ENCODE data around the gene LYPLAL1. TPM values are rescaled to one million over a fixed set of nuclear protein-coding genes. Genes with fewer than 3 reads are reported as not detected.
"Not testable (repeated sequence)": the region's sequence is repeated elsewhere in the genome, so short reads cannot be mapped to it uniquely, and the experiment has no call there.

LYPLAL1 gene
- total RNA-seq, 1 donor from 2014 or later: 85.8 TPM

DNA sequence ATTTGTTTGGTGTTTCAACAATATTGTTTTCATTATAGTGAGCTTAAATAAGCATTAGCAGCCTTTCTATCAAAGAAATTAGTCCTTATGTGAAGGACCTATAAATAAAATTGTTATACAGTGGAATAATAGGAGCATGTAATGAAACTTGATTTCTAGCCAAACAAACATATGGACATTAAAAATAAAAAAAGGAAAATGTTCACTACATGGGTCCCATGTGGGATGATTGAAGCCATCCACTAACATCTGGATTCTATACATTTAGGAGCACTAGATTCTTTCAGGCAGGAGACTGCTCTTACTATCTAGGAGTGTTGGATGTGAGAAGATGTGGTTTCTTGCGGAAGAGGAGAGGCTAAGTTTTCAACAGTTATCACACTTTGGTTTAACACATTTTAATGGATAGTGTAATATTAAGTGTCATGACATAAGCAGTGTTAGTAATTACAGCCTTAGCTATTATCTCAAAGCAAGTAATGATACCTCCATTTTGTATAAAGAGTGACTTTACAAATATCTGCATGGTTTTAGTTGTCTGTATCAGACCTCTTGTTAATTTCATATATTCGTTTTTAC lies 62.3 kb downstream of the LYPLAL1 start:
- TF ChIP-seq, protein P1, sequence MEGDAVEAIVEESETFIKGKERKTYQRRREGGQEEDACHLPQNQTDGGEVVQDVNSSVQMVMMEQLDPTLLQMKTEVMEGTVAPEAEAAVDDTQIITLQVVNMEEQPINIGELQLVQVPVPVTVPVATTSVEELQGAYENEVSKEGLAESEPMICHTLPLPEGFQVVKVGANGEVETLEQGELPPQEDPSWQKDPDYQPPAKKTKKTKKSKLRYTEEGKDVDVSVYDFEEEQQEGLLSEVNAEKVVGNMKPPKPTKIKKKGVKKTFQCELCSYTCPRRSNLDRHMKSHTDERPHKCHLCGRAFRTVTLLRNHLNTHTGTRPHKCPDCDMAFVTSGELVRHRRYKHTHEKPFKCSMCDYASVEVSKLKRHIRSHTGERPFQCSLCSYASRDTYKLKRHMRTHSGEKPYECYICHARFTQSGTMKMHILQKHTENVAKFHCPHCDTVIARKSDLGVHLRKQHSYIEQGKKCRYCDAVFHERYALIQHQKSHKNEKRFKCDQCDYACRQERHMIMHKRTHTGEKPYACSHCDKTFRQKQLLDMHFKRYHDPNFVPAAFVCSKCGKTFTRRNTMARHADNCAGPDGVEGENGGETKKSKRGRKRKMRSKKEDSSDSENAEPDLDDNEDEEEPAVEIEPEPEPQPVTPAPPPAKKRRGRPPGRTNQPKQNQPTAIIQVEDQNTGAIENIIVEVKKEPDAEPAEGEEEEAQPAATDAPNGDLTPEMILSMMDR (IDR thresholded peaks at IDR 0.05; ENCODE audit: borderline replicate concordance): no peak
- Histone ChIP-seq H3K27ac (replicated peaks) (no peak overlapping the region), H3K4me3 (no peak overlapping the region), H3K27me3 (ENCODE audit: low read depth) (no peaks in the 10 kb centered on the region), H3K4me1 (no peaks in the 10 kb centered on the region), H3K9me3 (replicated peaks) (no peaks in the 10 kb centered on the region), H3K36me3 (no peaks in the 10 kb centered on the region)
- intact Hi-C loops (cut with micrococcal nuclease): no loop called here
- no peak for DNase-seq

DNA sequence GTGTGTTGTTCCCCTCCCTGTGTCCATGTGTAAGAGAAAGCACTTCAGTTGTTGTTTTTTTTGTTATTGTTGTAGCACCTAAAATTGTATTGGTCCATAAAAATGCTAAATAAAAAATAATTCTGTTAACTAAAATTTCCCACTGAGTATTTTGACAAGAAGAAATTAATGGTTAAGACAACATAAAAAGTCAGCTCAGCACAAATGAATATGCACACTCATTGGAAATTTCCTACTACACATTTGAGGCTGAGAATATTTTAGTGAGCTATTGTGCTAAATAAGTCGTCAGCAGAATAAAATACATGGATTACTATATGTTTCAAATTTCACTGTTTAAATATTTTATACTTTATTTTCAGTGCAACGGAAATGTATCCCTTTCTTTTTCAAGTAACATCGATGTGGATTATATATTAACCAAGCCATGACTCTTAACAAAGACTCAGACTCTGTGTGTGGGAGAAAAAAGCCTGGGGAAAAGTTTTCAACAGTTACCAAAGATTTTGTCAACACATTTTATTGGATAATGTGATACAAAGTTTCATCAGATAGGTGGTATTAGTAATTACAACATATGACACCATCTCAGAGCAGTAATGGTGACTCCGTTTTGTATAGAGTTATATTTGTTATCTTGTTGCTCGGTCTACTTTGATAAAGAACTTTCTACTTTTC lies 63.4 kb downstream of the LYPLAL1 start:
- no peaks in the 10 kb centered on the region for H3K4me1 ChIP-seq
- TF ChIP-seq, protein P1 (IDR thresholded peaks at IDR 0.05; ENCODE audit: borderline replicate concordance): no peak
- H3K9me3 ChIP-seq (replicated peaks): no peaks in the 10 kb centered on the region
- H3K27ac ChIP-seq (replicated peaks): no peak overlapping the region
- intact Hi-C loops (cut with micrococcal nuclease): no loop called here
- H3K36me3 ChIP-seq: no peaks in the 10 kb centered on the region
- DNase-seq: no peak
- H3K4me3 ChIP-seq: no peak overlapping the region
- no peaks in the 10 kb centered on the region for H3K27me3 ChIP-seq (ENCODE audit: low read depth)

DNA sequence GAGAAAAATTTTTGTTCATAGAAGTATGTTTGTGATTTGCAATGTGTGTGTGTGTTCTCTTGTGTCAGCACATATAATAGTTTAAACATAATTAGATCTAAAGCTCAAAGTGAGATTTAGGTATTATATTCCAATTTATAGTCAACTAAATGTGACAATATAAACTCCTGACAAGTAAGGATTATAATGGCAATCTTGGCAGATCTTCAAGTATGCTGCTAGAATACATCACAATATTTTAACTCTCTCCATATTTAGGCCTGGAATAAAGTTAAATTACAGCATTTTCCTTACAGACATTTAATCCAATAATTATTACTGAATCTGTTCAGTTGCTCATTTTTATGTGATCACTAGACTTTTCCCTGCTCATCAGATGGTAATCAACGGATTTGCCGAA lies 65.8 kb downstream of the LYPLAL1 start:
- Histone ChIP-seq H3K36me3 (no peaks in the 10 kb centered on the region), H3K27ac (replicated peaks) (no peak overlapping the region)
- intact Hi-C loops (cut with micrococcal nuclease): no loop called here

GRCh38 chr1:219244864-219245263 lies 71.2 kb downstream of the LYPLAL1 start:
- Histone ChIP-seq H3K36me3 (peaks cover 11% of the 10 kb centered on the region), H3K4me1 (no peaks in the 10 kb centered on the region), H3K4me3 (no peak overlapping the region), H3K27me3 (ENCODE audit: low read depth) (no peaks in the 10 kb centered on the region), H3K9me3 (replicated peaks) (no peaks in the 10 kb centered on the region), H3K27ac (replicated peaks) (no peak overlapping the region)
- TF ChIP-seq, protein P1 (IDR thresholded peaks at IDR 0.05; ENCODE audit: borderline replicate concordance): no peak
- no peak for DNase-seq
- intact Hi-C loops (cut with micrococcal nuclease): no loop called here

More for the DNA sequence above, 65.8 kb downstream of the LYPLAL1 start:
- DNase-seq: no peak
- Histone ChIP-seq H3K4me3 (no peak overlapping the region), H3K4me1 (no peaks in the 10 kb centered on the region), H3K9me3 (replicated peaks) (no peaks in the 10 kb centered on the region), H3K27me3 (ENCODE audit: low read depth) (no peaks in the 10 kb centered on the region)
- TF ChIP-seq, protein P1 (IDR thresholded peaks at IDR 0.05; ENCODE audit: borderline replicate concordance): no peak

- intact Hi-C loops (cut with micrococcal nuclease): no loop called here
- TF ChIP-seq, protein P1 (IDR thresholded peaks at IDR 0.05; ENCODE audit: borderline replicate concordance): no peak
- Histone ChIP-seq H3K4me1 (no peaks in the 10 kb centered on the region), H3K4me3 (no peak overlapping the region), H3K27me3 (ENCODE audit: low read depth) (no peaks in the 10 kb centered on the region), H3K36me3 (peaks cover 23% of the 10 kb centered on the region), H3K27ac (replicated peaks) (no peak overlapping the region), H3K9me3 (replicated peaks) (peaks cover 22% of the 10 kb centered on the region)
- no peak for DNase-seq
Measured at GRCh38 chr1:219247441-219247840, 73.8 kb downstream of the LYPLAL1 start.

DNA sequence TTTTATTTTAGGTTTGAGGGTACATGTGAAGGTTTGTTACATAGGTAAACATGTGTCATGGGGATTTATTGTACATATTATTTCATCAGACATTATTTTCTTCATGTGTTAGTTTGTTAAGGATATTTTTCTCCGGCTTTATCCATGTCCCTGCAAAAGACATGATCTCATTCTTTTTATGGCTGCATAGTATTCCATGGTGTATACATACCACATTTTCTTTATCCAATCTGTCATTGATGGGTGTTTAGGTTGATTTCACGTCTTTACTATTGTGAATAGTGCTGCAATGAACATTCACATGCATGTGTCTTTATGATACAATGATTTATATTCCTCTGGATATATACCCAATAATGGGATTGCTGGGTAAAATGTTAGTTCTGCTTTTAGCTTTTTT lies 76.8 kb downstream of the LYPLAL1 start:
- H3K27ac ChIP-seq (replicated peaks); H3K4me1 ChIP-seq; intact Hi-C loops (cut with micrococcal nuclease); DNase-seq; H3K27me3 ChIP-seq (ENCODE audit: low read depth); H3K4me3 ChIP-seq: not testable (repeated sequence)
- H3K9me3 ChIP-seq (replicated peaks): peaks cover 32% of the 10 kb centered on the region
- peaks cover 26% of the 10 kb centered on the region for H3K36me3 ChIP-seq

Data from left ventricle myocardium inferior (tissue), 1 donor.